ENCODE measurements around the gene EIF3D.
"Not testable (repeated sequence)": the region's sequence is repeated elsewhere in the genome, so short reads cannot be mapped to it uniquely, and the experiment has no call there.

EIF3D gene

GRCh38 chr22:36550701-36551495, 21.9 kb upstream of the EIF3D start:
- in situ Hi-C loops (cut with MboI; ENCODE audit: low sequenced_read_pairs): no loop called here

- in situ Hi-C loops (cut with MboI; ENCODE audit: low sequenced_read_pairs): loop anchor here (10.0 to 25.0 kb wide), 3 partner anchors 206 to 913 kb away; no protein-coding TSS in a partner anchor
Observed at GRCh38 chr22:36549033-36549432, 20.1 kb upstream of the EIF3D start.

GRCh38 chr22:36548606-36549005, 19.6 kb upstream of the EIF3D start:
- in situ Hi-C loops (cut with MboI; ENCODE audit: low sequenced_read_pairs): loop anchor here (10.0 to 25.0 kb wide), 3 partner anchors 206 to 914 kb away; no protein-coding TSS in a partner anchor

GRCh38 chr22:36546932-36547331, 18.0 kb upstream of the EIF3D start:
- in situ Hi-C loops (cut with MboI; ENCODE audit: low sequenced_read_pairs): loop anchor here (10.0 to 25.0 kb wide), 3 partner anchors 208 to 915 kb away; no protein-coding TSS in a partner anchor

- in situ Hi-C loops (cut with MboI; ENCODE audit: low sequenced_read_pairs): loop anchor here (10.0 to 25.0 kb wide), 3 partner anchors 209 to 916 kb away; no protein-coding TSS in a partner anchor
Observed at GRCh38 chr22:36546092-36546804, 17.3 kb upstream of the EIF3D start.

GRCh38 chr22:36544107-36544620, 15.2 kb upstream of the EIF3D start:
- in situ Hi-C loops (cut with MboI; ENCODE audit: low sequenced_read_pairs): loop anchor here (10.0 to 25.0 kb wide), 3 partner anchors 211 to 918 kb away; no protein-coding TSS in a partner anchor

GRCh38 chr22:36541831-36542411, 13.0 kb upstream of the EIF3D start:
- in situ Hi-C loops (cut with MboI; ENCODE audit: low sequenced_read_pairs): loop anchor here (10.0 to 25.0 kb wide), 3 partner anchors 213 to 920 kb away; no protein-coding TSS in a partner anchor

GRCh38 chr22:36540867-36541642, 12.1 kb upstream of the EIF3D start:
- in situ Hi-C loops (cut with MboI; ENCODE audit: low sequenced_read_pairs): loop anchor here (10.0 to 25.0 kb wide), 3 partner anchors 214 to 921 kb away; no protein-coding TSS in a partner anchor

GRCh38 chr22:36538529-36538928, 9.6 kb upstream of the EIF3D start:
- in situ Hi-C loops (cut with MboI; ENCODE audit: low sequenced_read_pairs): loop anchor here (25.0 kb wide), 2 partner anchors 449 to 924 kb away; no protein-coding TSS in a partner anchor

- in situ Hi-C loops (cut with MboI; ENCODE audit: low sequenced_read_pairs): loop anchor here (25.0 kb wide), 2 partner anchors 451 to 926 kb away; no protein-coding TSS in a partner anchor
Observed at GRCh38 chr22:36536717-36537116, 7.8 kb upstream of the EIF3D start.

- in situ Hi-C loops (cut with MboI; ENCODE audit: low sequenced_read_pairs): loop anchor here (25.0 kb wide), 2 partner anchors 454 to 929 kb away; no protein-coding TSS in a partner anchor
Observed at GRCh38 chr22:36533320-36533719, 4.4 kb upstream of the EIF3D start.

GRCh38 chr22:36532466-36532865, 3.5 kb upstream of the EIF3D start:
- in situ Hi-C loops (cut with MboI; ENCODE audit: low sequenced_read_pairs): loop anchor here (25.0 kb wide), 2 partner anchors 455 to 930 kb away; no protein-coding TSS in a partner anchor

- in situ Hi-C loops (cut with MboI; ENCODE audit: low sequenced_read_pairs): loop anchor here (25.0 kb wide), 2 partner anchors 459 to 934 kb away; no protein-coding TSS in a partner anchor
Observed at GRCh38 chr22:36528341-36528740, 625 bp downstream of the EIF3D start.

- in situ Hi-C loops (cut with MboI; ENCODE audit: low sequenced_read_pairs): no loop called here
Observed at GRCh38 chr22:36522662-36523061, 6.3 kb downstream of the EIF3D start.

- in situ Hi-C loops (cut with MboI; ENCODE audit: low sequenced_read_pairs): no loop called here
Observed at GRCh38 chr22:36520423-36520822, 8.5 kb downstream of the EIF3D start.

GRCh38 chr22:36519906-36520305, 9.1 kb downstream of the EIF3D start:
- in situ Hi-C loops (cut with MboI; ENCODE audit: low sequenced_read_pairs): not testable (repeated sequence)

GRCh38 chr22:36514766-36515165, 14.2 kb downstream of the EIF3D start:
- in situ Hi-C loops (cut with MboI; ENCODE audit: low sequenced_read_pairs): no loop called here

GRCh38 chr22:36512991-36513390, 16.0 kb downstream of the EIF3D start:
- in situ Hi-C loops (cut with MboI; ENCODE audit: low sequenced_read_pairs): no loop called here

GRCh38 chr22:36512333-36512732, 16.6 kb downstream of the EIF3D start:
- in situ Hi-C loops (cut with MboI; ENCODE audit: low sequenced_read_pairs): no loop called here
